Peyer's patch (tissue), 4 donors: ENCODE measurements around the gene DRG2. TPM values are rescaled to one million over a fixed set of nuclear protein-coding genes. Genes with fewer than 3 reads are reported as not detected.

Experiments used
- DNase-seq, 3 donors: peaks; one replicate each; pipeline ENCODE4 v3.0.0-alpha.2; 2017 to 2019
- H3K27ac ChIP-seq, 4 donors: fragments of 200-600 bp; sonication (generic); one replicate each; pipeline ENCODE4 v1.5.1; 2016 to 2019
- H3K27me3 ChIP-seq, 2 donors: fragments of 200-600 bp; sonication (generic); one replicate each; pipeline ENCODE4 v1.5.1; 2019
- H3K36me3 ChIP-seq, 3 donors: fragments of 200-600 bp; sonication (generic); one replicate each; pipeline ENCODE4 v1.5.1; 2016 to 2019
- H3K4me1 ChIP-seq, 4 donors: fragments of 200-600 bp; sonication (generic); one replicate each; pipeline ENCODE4 v1.5.1; 2016 to 2019
- H3K4me3 ChIP-seq, 4 donors: fragments of 200-600 bp; sonication (generic); 1 replicate in 3 of 4; 2 replicates in 1 of 4; pipeline ENCODE4 v1.5.1; 2016 to 2019; ENCODE audit warnings: mild to moderate bottlenecking in 1 of 4
- H3K9me3 ChIP-seq, 4 donors: fragments of 200-600 bp; sonication (generic); one replicate each; pipeline ENCODE4 v1.5.1; 2016 to 2019; ENCODE audit warnings: mild to moderate bottlenecking in 1 of 4
- POLR2A ChIP-seq, 2 donors: fragments of 450-650 bp; IDR thresholded peaks; one replicate each; pipeline ENCODE4 v1.5.1; 2017; ENCODE audit warnings: antibody characterized with exemption in 2 of 2, mild to moderate bottlenecking in 2 of 2, moderate library complexity in 2 of 2
- total RNA-seq, 4 donors: library from RNA; depleted of rRNA; stranded (reverse); fragments of >200 nt; gene quantifications; one replicate each; pipeline ENCODE4 v1.1.0, GENCODE V29; 2016
- TF ChIP-seq, protein P1 (sequence below), 6 experiments: fragments of 450-650 bp in 4 of 6; fragments of 200-600 bp in 2 of 6; sonication (generic) in 1 of 6; IDR thresholded peaks; one replicate each; pipeline ENCODE4 v1.5.1; 2017 to 2019; ENCODE audit warnings: antibody characterized with exemption in 6 of 6, mild to moderate bottlenecking in 3 of 6, moderate library complexity in 1 of 6

Gene DRG2
- total RNA-seq, 4 donors from 2014 or later, result 24.0 to 65.2 (median 48.5) TPM

DNA sequence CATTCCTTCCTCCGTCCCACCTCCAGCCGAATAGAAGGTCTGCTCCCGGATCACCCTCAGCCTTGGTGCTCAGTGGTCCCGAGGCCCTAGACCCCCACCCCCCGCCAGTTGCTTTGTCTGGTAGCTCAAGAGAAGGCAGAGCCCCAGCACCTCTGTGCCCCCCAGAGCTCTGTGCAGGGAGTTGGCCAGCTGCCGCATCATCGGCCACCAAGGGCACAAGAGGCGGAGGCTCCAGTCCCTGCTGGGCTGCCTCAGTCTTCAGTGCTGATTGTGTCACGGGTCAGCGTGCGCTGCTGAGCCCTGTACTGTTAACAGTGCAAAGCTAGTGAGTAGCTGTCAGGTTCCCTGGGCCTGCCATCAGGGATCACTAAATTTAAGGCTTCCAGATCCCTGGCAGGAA, 22.2 kb upstream of the DRG2 start:
- no peaks in the 10 kb centered on the region for H3K9me3 ChIP-seq
- H3K36me3 ChIP-seq, result peaks cover 0 to 45% (median 0%) of the 10 kb centered on the region in 3 donors
- no peaks in the 10 kb centered on the region for H3K4me1 ChIP-seq
- DNase-seq, result no peak
- no peak overlapping the region for H3K4me3 ChIP-seq
- H3K27me3 ChIP-seq, result no peaks in the 10 kb centered on the region
- no peak for TF ChIP-seq POLR2A (IDR thresholded peaks at IDR 0.05)
- TF ChIP-seq, protein P1, sequence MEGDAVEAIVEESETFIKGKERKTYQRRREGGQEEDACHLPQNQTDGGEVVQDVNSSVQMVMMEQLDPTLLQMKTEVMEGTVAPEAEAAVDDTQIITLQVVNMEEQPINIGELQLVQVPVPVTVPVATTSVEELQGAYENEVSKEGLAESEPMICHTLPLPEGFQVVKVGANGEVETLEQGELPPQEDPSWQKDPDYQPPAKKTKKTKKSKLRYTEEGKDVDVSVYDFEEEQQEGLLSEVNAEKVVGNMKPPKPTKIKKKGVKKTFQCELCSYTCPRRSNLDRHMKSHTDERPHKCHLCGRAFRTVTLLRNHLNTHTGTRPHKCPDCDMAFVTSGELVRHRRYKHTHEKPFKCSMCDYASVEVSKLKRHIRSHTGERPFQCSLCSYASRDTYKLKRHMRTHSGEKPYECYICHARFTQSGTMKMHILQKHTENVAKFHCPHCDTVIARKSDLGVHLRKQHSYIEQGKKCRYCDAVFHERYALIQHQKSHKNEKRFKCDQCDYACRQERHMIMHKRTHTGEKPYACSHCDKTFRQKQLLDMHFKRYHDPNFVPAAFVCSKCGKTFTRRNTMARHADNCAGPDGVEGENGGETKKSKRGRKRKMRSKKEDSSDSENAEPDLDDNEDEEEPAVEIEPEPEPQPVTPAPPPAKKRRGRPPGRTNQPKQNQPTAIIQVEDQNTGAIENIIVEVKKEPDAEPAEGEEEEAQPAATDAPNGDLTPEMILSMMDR (IDR thresholded peaks at IDR 0.05), result no peak
- no peak overlapping the region for H3K27ac ChIP-seq

DNA sequence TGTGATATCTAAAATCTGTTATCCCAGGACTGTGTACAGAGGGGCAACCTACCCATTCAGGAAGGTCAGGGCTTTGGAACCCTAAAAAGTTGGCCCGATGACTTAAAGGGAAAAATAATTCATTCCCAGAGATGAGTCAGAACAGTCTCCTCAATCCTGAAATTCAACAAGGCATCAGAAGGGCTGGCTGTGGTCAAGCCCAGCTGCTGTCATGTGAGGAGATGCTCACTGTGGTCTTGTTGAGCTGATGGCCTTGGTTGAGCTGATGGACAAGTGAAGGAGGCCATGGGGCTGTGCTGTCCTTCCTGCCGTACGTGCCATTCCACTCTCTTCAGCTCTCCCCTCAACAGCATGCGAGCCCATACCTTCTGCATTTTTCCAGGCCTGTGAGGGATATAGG, 20.9 kb upstream of the DRG2 start:
- H3K27me3 ChIP-seq, result no peaks in the 10 kb centered on the region
- no peaks in the 10 kb centered on the region for H3K4me1 ChIP-seq
- TF ChIP-seq, protein P1 (IDR thresholded peaks at IDR 0.05), result no peak
- no peak for TF ChIP-seq POLR2A (IDR thresholded peaks at IDR 0.05)
- H3K36me3 ChIP-seq, result peaks cover 0 to 32% (median 0%) of the 10 kb centered on the region in 3 donors
- DNase-seq, result no peak
- no peak overlapping the region for H3K27ac ChIP-seq
- H3K9me3 ChIP-seq, result no peaks in the 10 kb centered on the region
- no peak overlapping the region for H3K4me3 ChIP-seq

DNA sequence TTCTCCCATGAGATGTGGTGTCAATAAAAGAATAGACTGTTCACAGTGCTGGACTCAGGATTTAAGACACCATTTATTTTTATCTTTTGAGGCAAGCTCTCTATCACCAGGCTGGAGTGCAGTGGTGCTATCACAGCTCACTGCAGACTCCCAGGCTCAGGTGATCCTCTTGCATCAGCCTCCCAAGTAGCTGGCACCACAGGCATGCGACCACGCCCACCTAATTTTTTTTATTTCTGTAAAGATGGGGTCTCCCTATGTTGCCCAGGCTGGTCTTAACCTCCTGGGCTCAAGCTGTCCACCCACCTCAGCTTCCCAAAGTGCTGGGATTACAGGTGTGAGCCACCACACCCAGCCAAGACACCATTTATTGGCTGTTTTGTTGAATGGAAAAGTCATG, 18.6 kb upstream of the DRG2 start:
- H3K4me1 ChIP-seq, result no peaks in the 10 kb centered on the region
- H3K27ac ChIP-seq, result no peak overlapping the region
- H3K4me3 ChIP-seq, result no peak overlapping the region
- no peaks in the 10 kb centered on the region for H3K9me3 ChIP-seq
- no peaks in the 10 kb centered on the region for H3K27me3 ChIP-seq
- DNase-seq, result no peak
- peaks cover 0 to 14% (median 0%) of the 10 kb centered on the region in 3 donors for H3K36me3 ChIP-seq
- TF ChIP-seq, protein P1 (IDR thresholded peaks at IDR 0.05), result no peak
- no peak for TF ChIP-seq POLR2A (IDR thresholded peaks at IDR 0.05)

DNA sequence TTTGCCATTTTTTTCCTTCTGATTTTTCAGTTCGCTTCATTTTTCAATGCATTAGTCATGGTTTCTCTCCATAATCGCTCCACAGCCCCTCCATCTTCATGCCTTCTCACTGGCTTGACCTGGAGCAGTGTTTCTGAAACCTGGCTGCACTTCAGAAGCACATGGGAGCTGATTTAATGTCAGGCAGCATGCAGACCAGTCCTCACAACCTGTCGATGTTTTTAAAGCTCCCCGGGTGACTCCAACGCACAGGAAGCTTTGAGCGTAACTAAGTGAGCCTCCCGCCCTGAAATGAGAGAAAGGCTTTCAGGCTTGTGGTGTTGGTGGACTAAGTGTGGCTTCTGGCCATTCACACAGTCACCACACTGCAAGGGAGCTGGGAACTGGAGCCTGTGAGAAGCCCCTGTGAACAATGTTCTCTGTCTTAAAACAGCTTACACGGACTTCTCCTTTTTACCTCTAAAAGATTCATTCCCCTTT, 16.8 kb upstream of the DRG2 start:
- peaks cover 0 to 1% (median 0%) of the 10 kb centered on the region in 3 donors for H3K36me3 ChIP-seq
- H3K4me1 ChIP-seq, result no peaks in the 10 kb centered on the region
- H3K27ac ChIP-seq, result no peak overlapping the region
- H3K4me3 ChIP-seq, result no peak overlapping the region
- H3K9me3 ChIP-seq, result no peaks in the 10 kb centered on the region
- no peaks in the 10 kb centered on the region for H3K27me3 ChIP-seq
- TF ChIP-seq, protein P1 (IDR thresholded peaks at IDR 0.05), result no peak
- no peak for TF ChIP-seq POLR2A (IDR thresholded peaks at IDR 0.05)
- no peak for DNase-seq

DNA sequence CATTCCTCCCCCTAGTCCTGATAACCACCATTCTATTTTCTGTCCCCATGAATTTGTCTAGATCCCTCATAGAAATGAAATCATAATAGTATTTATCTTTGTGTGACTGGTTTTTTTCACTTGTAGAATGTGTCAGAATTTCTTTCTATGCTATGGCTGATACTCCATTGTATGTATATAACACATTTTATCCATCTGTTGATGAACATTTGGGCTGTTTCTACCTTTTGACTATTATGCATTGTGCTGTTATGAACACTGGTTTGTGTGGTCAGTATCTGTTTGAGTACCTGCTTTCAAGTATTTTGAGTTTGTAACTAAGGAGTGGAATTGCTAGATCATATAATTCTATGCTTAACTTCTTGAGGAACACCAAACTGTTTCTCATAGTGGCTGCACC, 16.0 kb upstream of the DRG2 start:
- Histone ChIP-seq H3K9me3 (no peaks in the 10 kb centered on the region), H3K27me3 (no peaks in the 10 kb centered on the region), H3K27ac (no peak overlapping the region), H3K4me1 (no peaks in the 10 kb centered on the region), H3K36me3 (no peaks in the 10 kb centered on the region), H3K4me3 (no peak overlapping the region)
- no peak for DNase-seq
- TF ChIP-seq, protein P1 (IDR thresholded peaks at IDR 0.05), result no peak
- TF ChIP-seq POLR2A (IDR thresholded peaks at IDR 0.05), result no peak
